ENCODE measurements around the gene SPINT2. TPM values are rescaled to one million over a fixed set of nuclear protein-coding genes. Genes with fewer than 3 reads are reported as not detected.
"Not testable (repeated sequence)": the region's sequence is repeated elsewhere in the genome, so short reads cannot be mapped to it uniquely, and the experiment has no call there.

Gene SPINT2
- total RNA-seq, 1 donor from 2014 or later = 202 TPM

- ATAC-seq (no peak), DNase-seq (no peak)
- intact Hi-C loops (cut with DNase I) = no loop called here
- TF ChIP-seq CTCF (IDR thresholded peaks at IDR 0.05) = no peak
- Histone ChIP-seq H3K36me3 (no peaks in the 10 kb centered on the region), H3K27ac (no peak overlapping the region), H3K27me3 (ENCODE audit: low read depth) (peaks cover 92% of the 10 kb centered on the region), H3K4me3 (no peak overlapping the region), H3K9me3 (no peaks in the 10 kb centered on the region), H3K4me1 (peaks cover 15% of the 10 kb centered on the region)
Measured at GRCh38 chr19:38227287-38228004, 36.9 kb upstream of the SPINT2 start.

- DNase-seq (no peak), ATAC-seq (no peak)
- H3K27me3 ChIP-seq (ENCODE audit: low read depth) = peaks cover 90% of the 10 kb centered on the region
- intact Hi-C loops (cut with DNase I) = no loop called here
- H3K4me3 ChIP-seq = no peak overlapping the region
- peaks cover 15% of the 10 kb centered on the region for H3K4me1 ChIP-seq
- TF ChIP-seq CTCF (IDR thresholded peaks at IDR 0.05) = no peak
- no peaks in the 10 kb centered on the region for H3K9me3 ChIP-seq
- no peak overlapping the region for H3K27ac ChIP-seq
- H3K36me3 ChIP-seq = no peaks in the 10 kb centered on the region
Measured at GRCh38 chr19:38228005-38228377, 36.4 kb upstream of the SPINT2 start.

- intact Hi-C loops (cut with DNase I) = no loop called here
- peaks cover 83% of the 10 kb centered on the region for H3K27me3 ChIP-seq (ENCODE audit: low read depth)
Measured at GRCh38 chr19:38228491-38229439, 35.6 kb upstream of the SPINT2 start.

GRCh38 chr19:38229585-38230073, 34.7 kb upstream of the SPINT2 start:
- ATAC-seq (peak; percentile 38 to 68), DNase-seq (no peak)
- Histone ChIP-seq H3K27me3 (ENCODE audit: low read depth) (peaks cover 77% of the 10 kb centered on the region), H3K27ac (no peak overlapping the region), H3K4me3 (no peak overlapping the region), H3K36me3 (no peaks in the 10 kb centered on the region), H3K4me1 (peaks cover 10% of the 10 kb centered on the region), H3K9me3 (no peaks in the 10 kb centered on the region)
- intact Hi-C loops (cut with DNase I) = no loop called here
- TF ChIP-seq CTCF (IDR thresholded peaks at IDR 0.05) = no peak

More at GRCh38 chr19:38228491-38229439, 35.6 kb upstream of the SPINT2 start:
- ATAC-seq = no peak
- Histone ChIP-seq H3K4me1 (peaks cover 15% of the 10 kb centered on the region), H3K36me3 (no peaks in the 10 kb centered on the region), H3K4me3 (no peak overlapping the region), H3K9me3 (no peaks in the 10 kb centered on the region), H3K27ac (no peak overlapping the region)
- no peak for DNase-seq
- TF ChIP-seq CTCF (IDR thresholded peaks at IDR 0.05) = no peak

- H3K27me3 ChIP-seq (ENCODE audit: low read depth) = peaks cover 67% of the 10 kb centered on the region
- ATAC-seq; H3K9me3 ChIP-seq; H3K4me1 ChIP-seq; H3K27ac ChIP-seq; H3K36me3 ChIP-seq; intact Hi-C loops (cut with DNase I); DNase-seq; H3K4me3 ChIP-seq: not testable (repeated sequence)
Measured at GRCh38 chr19:38230506-38231133, 33.8 kb upstream of the SPINT2 start.

Measured in lower lobe of right lung (tissue), 2 donors.